Measurements from ENCODE around the gene SPDYE2.
"Not testable (repeated sequence)": the region's sequence is repeated elsewhere in the genome, so short reads cannot be mapped to it uniquely, and the experiment has no call there.

GRCh38 chr7:102515889-102516288 lies 35.1 kb upstream of the SPDYE2 start:
- not testable (repeated sequence) for TF ChIP-seq EZH2phosphoT487 (IDR thresholded peaks at IDR 0.05; ENCODE audit: borderline replicate concordance, low read depth, low read length); CTCF (conservative IDR thresholded peaks at IDR 0.05; ENCODE audit: low read length)
